ENCODE measurements around the gene GPR15LG.
A peak's percentile ranks its signal among the peaks of the same experiment; 100 is the strongest.

Gene GPR15LG

GRCh38 chr10:84204122-84204521 lies 30.5 kb downstream of the GPR15LG start:
- TF ChIP-seq CTCF (IDR thresholded peaks at IDR 0.05; ENCODE audit: insufficient read depth, low read depth, low read length, missing control alignments): peak; percentile 58
- no peak overlapping the region for H3K4me3 ChIP-seq (ENCODE audit: low read length)
- peak; percentile 46 for DNase-seq (ENCODE audit: low read depth)

GRCh38 chr10:84204610-84205009 lies 31.0 kb downstream of the GPR15LG start:
- TF ChIP-seq CTCF (IDR thresholded peaks at IDR 0.05; ENCODE audit: insufficient read depth, low read depth, low read length, missing control alignments): no peak
- no peak for DNase-seq (ENCODE audit: low read depth)
- H3K4me3 ChIP-seq (ENCODE audit: low read length): no peak overlapping the region

- DNase-seq (ENCODE audit: low read depth): peak; percentile 74
- TF ChIP-seq CTCF (IDR thresholded peaks at IDR 0.05; ENCODE audit: insufficient read depth, low read depth, low read length, missing control alignments): peak; percentile 100
- H3K4me3 ChIP-seq (ENCODE audit: low read length): no peak overlapping the region
Observed at GRCh38 chr10:84205049-84205852, 31.6 kb downstream of the GPR15LG start.

- DNase-seq (ENCODE audit: low read depth): no peak
- H3K4me3 ChIP-seq (ENCODE audit: low read length): no peak overlapping the region
- TF ChIP-seq CTCF (IDR thresholded peaks at IDR 0.05; ENCODE audit: insufficient read depth, low read depth, low read length, missing control alignments): no peak
Observed at GRCh38 chr10:84205853-84206525, 32.4 kb downstream of the GPR15LG start.

- TF ChIP-seq CTCF (IDR thresholded peaks at IDR 0.05; ENCODE audit: insufficient read depth, low read depth, low read length, missing control alignments): no peak
- DNase-seq (ENCODE audit: low read depth): no peak
- H3K4me3 ChIP-seq (ENCODE audit: low read length): no peak overlapping the region
Observed at GRCh38 chr10:84208023-84208422, 34.4 kb downstream of the GPR15LG start.

GRCh38 chr10:84211566-84211965 lies 38.0 kb downstream of the GPR15LG start:
- DNase-seq (ENCODE audit: low read depth): no peak
- TF ChIP-seq CTCF (IDR thresholded peaks at IDR 0.05; ENCODE audit: insufficient read depth, low read depth, low read length, missing control alignments): no peak
- H3K4me3 ChIP-seq (ENCODE audit: low read length): no peak overlapping the region
